Body of pancreas (tissue), 4 donors: ENCODE results near the gene SH3RF2. TPM values are rescaled to one million over a fixed set of nuclear protein-coding genes. Genes with fewer than 3 reads are reported as not detected.

Experiments used
- ATAC-seq: fragments of 150-250 bp; one replicate; pipeline ENCODE4 v1.9.1; 2016
- DNase-seq, 4 donors: peaks; one replicate each; pipeline ENCODE4 v3.0.0-alpha.2; 2019
- H3K27ac ChIP-seq, 4 donors: fragments of 200-600 bp; sonication (generic); 1 replicate in 3 of 4; 2 replicates in 1 of 4; pipeline versions ENCODE4 v1.5.1 to v1.6.1; 2016 to 2019; ENCODE audit warnings: mild to moderate bottlenecking in 1 of 4, mixed read lengths in 1 of 4, moderate library complexity in 1 of 4
- H3K27me3 ChIP-seq, 2 donors: fragments of 200-600 bp; sonication (generic); one replicate each; pipeline ENCODE4 v1.6.0; 2016; ENCODE audit warnings: mild to moderate bottlenecking in 1 of 2
- H3K36me3 ChIP-seq, 2 donors: fragments of 200-600 bp; sonication (generic); replicated peaks in 1 of 2; 2 replicates each; pipeline ENCODE4 v1.5.1; 2016; ENCODE audit warnings: low read depth in 2 of 2; ENCODE audit not compliant: insufficient read depth in 1 of 2
- H3K4me1 ChIP-seq: fragments of 200-600 bp; sonication (generic); one replicate; pipeline ENCODE4 v1.6.0; 2016
- H3K4me3 ChIP-seq, 2 donors: fragments of 200-600 bp; sonication (generic); 1 replicate in 1 of 2; 2 replicates in 1 of 2; pipeline ENCODE4 v1.5.1; 2016 to 2019
- H3K9me3 ChIP-seq, 3 donors: fragments of 200-600 bp; sonication (generic); 1 replicate in 2 of 3; 2 replicates in 1 of 3; pipeline ENCODE4 v1.5.1; 2016
- POLR2A ChIP-seq, 3 donors: fragments of 450-650 bp; IDR thresholded peaks; one replicate each; pipeline ENCODE4 v1.6.1; 2016; ENCODE audit warnings: antibody characterized with exemption in 3 of 3, mild to moderate bottlenecking in 2 of 3
- WGBS, 2 donors: methylation state at CpG; one replicate each; pipeline ENCODE4 v1.1.5; 2017; 5-methylcytosine and 5-hydroxymethylcytosine counted together
- intact Hi-C: fragments of 100-400 bp; cut with DNase I; formaldehyde crosslinking; loops from one replicate; pipeline ENCODE4 v1.15.1; 2023
- total RNA-seq, 2 donors: library from RNA; depleted of rRNA; stranded (reverse); fragments of >200 nt; gene quantifications; one replicate each; pipeline ENCODE4 v1.1.0, GENCODE V29; 2016
- TF ChIP-seq, protein P1 (sequence below), 7 experiments: fragments of 450-650 bp in 4 of 7; fragments of 200-600 bp in 3 of 7; sonication (generic) in 3 of 7; IDR thresholded peaks; one replicate each; pipeline ENCODE4 v1.5.1; 2016 to 2019; ENCODE audit warnings: antibody characterized with exemption in 7 of 7

Gene SH3RF2
- total RNA-seq, 2 donors from 2014 or later, result 14.8 to 25.7 TPM

DNA sequence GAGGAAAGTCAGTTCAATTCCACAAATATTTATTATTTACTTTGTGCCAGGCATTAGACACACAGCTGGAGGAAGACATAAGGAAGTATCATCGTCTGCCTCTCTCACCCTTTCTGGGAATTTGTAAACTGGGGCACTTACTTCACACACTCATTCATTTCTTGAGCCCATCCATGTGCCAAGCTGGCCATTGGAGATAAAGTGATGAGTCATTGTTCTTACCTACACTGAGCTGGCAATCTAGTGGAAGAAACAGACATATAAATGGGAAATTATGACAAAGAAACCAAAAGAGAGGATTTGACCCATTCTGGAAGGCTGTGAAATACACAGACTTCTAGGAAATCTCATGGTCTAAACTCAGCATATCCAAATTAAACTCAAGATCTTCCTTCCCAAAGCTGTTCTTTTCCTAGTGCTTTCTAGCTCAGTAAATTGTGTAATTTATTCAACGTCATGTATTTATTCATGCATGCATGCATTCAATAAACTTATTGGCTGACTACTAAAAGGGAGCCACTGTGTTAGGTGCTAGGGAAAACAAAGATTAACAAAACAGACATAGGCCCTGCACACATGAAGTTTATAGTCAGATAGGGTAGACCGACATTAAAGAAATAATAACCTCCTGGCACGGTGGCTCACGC, 65.3 kb downstream of the SH3RF2 start:
- Histone ChIP-seq H3K4me3 (no peak overlapping the region), H3K27ac (no peak overlapping the region), H3K27me3 (no peaks in the 10 kb centered on the region), H3K9me3 (no peaks in the 10 kb centered on the region), H3K4me1 (no peaks in the 10 kb centered on the region), H3K36me3 (no peaks in the 10 kb centered on the region)
- ATAC-seq, result no peak
- no peak for DNase-seq
- WGBS, 2 donors, result 91 to 93% methylated on average over 5 of the region's 5 CpGs
- TF ChIP-seq POLR2A (IDR thresholded peaks at IDR 0.05), result no peak
- TF ChIP-seq, protein P1, sequence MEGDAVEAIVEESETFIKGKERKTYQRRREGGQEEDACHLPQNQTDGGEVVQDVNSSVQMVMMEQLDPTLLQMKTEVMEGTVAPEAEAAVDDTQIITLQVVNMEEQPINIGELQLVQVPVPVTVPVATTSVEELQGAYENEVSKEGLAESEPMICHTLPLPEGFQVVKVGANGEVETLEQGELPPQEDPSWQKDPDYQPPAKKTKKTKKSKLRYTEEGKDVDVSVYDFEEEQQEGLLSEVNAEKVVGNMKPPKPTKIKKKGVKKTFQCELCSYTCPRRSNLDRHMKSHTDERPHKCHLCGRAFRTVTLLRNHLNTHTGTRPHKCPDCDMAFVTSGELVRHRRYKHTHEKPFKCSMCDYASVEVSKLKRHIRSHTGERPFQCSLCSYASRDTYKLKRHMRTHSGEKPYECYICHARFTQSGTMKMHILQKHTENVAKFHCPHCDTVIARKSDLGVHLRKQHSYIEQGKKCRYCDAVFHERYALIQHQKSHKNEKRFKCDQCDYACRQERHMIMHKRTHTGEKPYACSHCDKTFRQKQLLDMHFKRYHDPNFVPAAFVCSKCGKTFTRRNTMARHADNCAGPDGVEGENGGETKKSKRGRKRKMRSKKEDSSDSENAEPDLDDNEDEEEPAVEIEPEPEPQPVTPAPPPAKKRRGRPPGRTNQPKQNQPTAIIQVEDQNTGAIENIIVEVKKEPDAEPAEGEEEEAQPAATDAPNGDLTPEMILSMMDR (IDR thresholded peaks at IDR 0.05), result no peak
- intact Hi-C loops, result no loop called here

DNA sequence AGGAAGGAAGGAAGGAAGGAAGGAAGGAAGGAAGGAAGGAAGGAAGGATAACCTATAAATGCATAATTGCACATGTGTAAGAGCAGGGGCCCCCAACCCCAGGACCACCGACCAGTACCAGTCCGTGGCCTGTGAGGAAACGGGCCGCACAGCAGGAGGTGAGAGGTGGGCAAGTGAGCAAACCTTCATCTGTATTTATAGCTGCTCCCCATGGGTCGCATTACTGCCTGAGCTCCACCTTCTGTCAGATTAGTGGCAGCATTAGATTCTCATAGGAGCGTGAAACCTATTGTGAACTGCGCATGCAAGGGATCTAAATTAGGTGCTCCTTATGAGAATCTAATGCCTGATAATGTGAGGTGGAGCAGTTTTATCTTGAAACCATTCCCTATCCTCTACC, 66.1 kb downstream of the SH3RF2 start:
- WGBS, 2 donors, result 90 to 95% methylated on average over 7 of the region's 7 CpGs
- TF ChIP-seq, protein P1 (IDR thresholded peaks at IDR 0.05), result no peak
- TF ChIP-seq POLR2A (IDR thresholded peaks at IDR 0.05), result no peak
- DNase-seq (no peak), ATAC-seq (no peak)
- Histone ChIP-seq H3K9me3 (no peaks in the 10 kb centered on the region), H3K4me1 (no peaks in the 10 kb centered on the region), H3K4me3 (no peak overlapping the region), H3K36me3 (no peaks in the 10 kb centered on the region), H3K27ac (no peak overlapping the region), H3K27me3 (no peaks in the 10 kb centered on the region)
- intact Hi-C loops, result no loop called here

DNA sequence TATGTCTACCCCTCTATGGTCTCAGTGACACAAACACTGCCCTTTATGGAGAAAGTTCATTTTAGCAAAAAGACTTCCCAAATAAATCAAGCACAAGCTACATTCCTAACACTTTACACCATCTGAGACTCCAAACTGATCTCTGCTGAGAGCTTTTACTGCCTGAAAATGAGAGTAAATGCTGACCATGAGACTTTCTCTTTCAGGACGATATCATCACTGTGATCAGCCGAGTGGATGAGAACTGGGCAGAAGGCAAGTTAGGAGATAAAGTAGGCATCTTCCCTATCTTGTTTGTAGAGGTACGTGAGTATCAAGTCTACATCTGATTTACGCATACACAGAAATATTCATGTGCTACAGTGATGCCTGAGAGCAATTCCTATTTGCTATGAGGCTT, 67.5 kb downstream of the SH3RF2 start:
- TF ChIP-seq, protein P1 (IDR thresholded peaks at IDR 0.05), result no peak
- TF ChIP-seq POLR2A (IDR thresholded peaks at IDR 0.05), result no peak
- ATAC-seq (no peak), DNase-seq (no peak)
- no peak overlapping the region for H3K4me3 ChIP-seq
- H3K9me3 ChIP-seq, result no peaks in the 10 kb centered on the region
- H3K27me3 ChIP-seq, result no peaks in the 10 kb centered on the region
- H3K27ac ChIP-seq, result no peak overlapping the region
- H3K36me3 ChIP-seq, result no peaks in the 10 kb centered on the region
- intact Hi-C loops, result no loop called here
- 68 to 82% methylated on average over 4 of the region's 4 CpGs for WGBS, 2 donors
- peaks cover 4% of the 10 kb centered on the region for H3K4me1 ChIP-seq

DNA sequence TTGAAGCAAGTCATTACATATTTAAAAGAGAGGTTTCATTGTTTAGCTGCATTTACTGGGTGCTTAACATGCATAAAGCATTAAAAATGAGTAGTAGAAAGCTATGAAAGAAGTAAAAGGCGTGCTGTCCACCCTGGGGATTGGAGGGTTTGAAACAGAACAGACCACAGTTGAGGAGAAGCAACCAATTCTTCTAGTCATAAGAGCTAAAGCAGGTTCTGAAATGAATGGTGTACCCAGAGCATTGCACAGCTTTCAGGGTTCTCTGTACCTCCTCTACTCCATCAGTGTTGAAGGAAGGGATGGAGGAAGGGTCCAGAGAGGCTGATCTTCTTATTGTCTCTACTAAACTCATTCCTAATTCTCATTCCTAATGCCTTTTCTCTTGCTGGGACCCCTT, 68.9 kb downstream of the SH3RF2 start:
- Histone ChIP-seq H3K4me3 (no peak overlapping the region), H3K27ac (no peak overlapping the region), H3K36me3 (no peaks in the 10 kb centered on the region), H3K27me3 (no peaks in the 10 kb centered on the region), H3K4me1 (peaks cover 4% of the 10 kb centered on the region), H3K9me3 (no peaks in the 10 kb centered on the region)
- 96% methylated on average over 1 of the region's 1 CpG for WGBS, 2 donors
- no peak for DNase-seq
- intact Hi-C loops, result no loop called here
- no peak for ATAC-seq
- TF ChIP-seq, protein P1 (IDR thresholded peaks at IDR 0.05), result no peak
- TF ChIP-seq POLR2A (IDR thresholded peaks at IDR 0.05), result no peak

DNA sequence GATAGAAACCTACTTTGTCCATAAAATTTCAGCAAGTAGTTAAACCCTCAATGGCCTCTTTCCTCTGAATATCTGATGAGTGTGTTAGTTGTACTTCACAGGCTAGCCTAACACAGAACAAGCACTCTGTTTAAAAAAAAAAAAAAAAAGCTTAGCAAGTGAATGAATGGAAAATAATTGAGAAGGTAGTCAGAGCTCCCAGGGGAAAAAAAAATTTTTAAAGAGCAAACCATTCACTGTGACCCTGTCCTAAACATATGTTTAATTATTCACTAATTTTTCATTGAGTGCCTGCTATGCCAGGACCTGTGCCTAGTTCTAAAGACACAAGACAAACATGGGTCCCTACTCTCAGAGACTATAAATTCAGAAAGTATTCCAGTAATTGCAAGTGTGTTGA, 69.3 kb downstream of the SH3RF2 start:
- no peaks in the 10 kb centered on the region for H3K27me3 ChIP-seq
- no peak overlapping the region for H3K27ac ChIP-seq
- peaks cover 4% of the 10 kb centered on the region for H3K4me1 ChIP-seq
- H3K9me3 ChIP-seq, result no peaks in the 10 kb centered on the region
- intact Hi-C loops, result no loop called here
- H3K4me3 ChIP-seq, result no peak overlapping the region
- H3K36me3 ChIP-seq, result no peaks in the 10 kb centered on the region
- DNase-seq (no peak), ATAC-seq (no peak)
- TF ChIP-seq, protein P1 (IDR thresholded peaks at IDR 0.05), result no peak
- TF ChIP-seq POLR2A (IDR thresholded peaks at IDR 0.05), result no peak
